Epidermal melanocyte (primary cell): Measurements from ENCODE around the gene FCHSD2.
A peak's percentile ranks its signal among the peaks of the same experiment; 100 is the strongest.
"Not testable (repeated sequence)": the region's sequence is repeated elsewhere in the genome, so short reads cannot be mapped to it uniquely, and the experiment has no call there.

Source experiments
- DNase-seq: peaks from one replicate; pipeline ENCODE4 v3.0.0; 2011; ENCODE audit warnings: low spot score; ENCODE audit not compliant: insufficient read length

The FCHSD2 gene

DNA sequence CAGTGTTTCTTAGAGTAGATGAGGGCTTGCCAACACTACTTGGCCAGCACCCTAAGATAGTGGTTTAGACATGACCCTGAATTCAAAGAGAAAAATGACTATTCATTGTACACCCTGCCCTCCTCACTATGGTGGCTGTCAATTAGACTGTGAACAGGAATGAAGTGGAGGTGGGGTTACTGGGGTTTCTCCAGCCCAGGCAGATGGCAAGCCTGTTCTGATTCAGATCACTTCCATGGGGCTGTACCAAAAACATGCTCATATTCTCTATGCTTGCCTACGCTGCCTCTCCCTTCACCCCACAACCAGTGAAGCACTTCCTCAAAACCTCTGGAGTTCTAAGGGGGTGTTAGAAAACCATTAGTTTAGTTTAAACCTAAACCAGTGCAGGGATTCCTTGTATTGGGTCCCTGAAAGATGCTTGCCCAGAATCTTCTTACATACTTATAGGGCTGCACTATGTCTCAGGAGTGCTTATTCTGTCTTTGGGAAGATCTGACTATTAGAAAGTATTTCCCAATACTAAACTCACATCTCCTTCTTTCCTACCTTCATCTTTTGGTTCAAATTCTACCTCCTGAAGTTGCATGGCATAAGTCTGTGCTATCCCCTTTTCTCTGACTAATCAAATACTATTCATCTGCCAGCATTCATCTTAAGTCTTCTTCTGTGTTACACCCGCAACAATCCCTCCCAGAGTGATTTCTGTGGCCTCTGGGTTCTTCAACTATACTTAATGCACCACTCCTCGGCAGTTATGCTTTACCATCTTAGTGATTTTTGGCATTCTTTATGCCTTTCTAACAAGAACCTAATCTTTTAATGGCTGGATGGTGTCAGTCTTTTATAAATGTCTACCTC is 256.1 kb downstream of the FCHSD2 start:
- DNase-seq = no peak

DNA sequence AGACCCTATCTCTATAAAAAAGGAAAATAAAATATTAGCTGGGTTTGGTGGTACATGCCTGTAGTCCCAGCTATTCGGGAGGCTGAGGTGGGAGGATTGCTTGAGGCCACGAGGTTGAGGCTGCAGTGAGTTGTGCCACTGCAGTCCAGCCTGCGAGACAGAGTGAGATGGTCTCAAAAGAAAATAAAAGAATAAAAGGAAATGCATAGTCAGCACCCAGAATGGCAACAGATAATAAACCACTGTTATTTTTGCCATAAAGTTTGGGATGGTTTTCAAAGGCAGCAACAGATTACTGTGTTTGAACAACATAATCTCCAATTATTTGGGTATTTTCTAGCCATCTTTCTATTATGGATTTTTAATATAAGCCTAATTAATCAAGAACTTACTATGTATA is 266.0 kb downstream of the FCHSD2 start:
- no peak for DNase-seq

GRCh38 chr11:72875736-72876135 is 266.4 kb downstream of the FCHSD2 start:
- no peak for DNase-seq

DNA sequence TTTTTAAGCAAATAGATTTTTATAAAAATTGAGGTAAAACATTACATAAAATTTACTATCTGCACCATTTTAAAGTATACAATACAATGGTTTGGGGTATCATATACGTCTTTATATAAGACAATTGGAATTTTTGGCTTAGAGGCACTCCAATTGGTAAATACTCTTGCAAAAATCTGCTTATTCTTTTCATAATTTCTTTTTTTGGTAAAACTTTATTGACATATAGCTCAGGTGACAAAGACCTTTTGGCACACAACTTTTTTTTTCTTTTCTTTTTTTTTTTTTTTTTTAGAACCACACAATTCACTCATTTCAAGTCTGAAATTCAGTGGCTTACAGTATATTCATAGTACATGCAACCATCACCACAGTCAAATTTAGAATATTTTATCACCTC is 270.1 kb downstream of the FCHSD2 start:
- DNase-seq = no peak

DNA sequence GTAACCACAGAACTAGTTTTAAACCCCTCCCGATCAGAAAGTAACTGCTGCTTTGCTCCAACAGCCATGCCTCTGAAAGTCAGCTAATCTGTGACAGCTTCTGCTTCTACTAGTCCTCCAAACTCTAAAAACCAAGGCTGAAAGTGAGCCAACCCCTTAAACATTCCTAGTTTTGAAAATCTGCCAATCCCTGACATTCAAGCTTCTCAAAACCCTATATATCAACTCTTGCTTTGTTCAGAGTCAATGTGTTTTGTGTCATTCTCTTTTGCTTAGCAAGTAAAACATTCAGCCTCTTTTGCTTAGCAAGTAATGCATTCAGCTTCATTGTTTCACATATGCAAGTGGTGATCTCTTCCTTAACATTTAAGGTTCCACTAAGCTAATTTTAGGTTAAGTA is 271.0 kb downstream of the FCHSD2 start:
- no peak for DNase-seq

- DNase-seq = no peak
Measured at GRCh38 chr11:72869831-72870230, 272.3 kb downstream of the FCHSD2 start.

DNA sequence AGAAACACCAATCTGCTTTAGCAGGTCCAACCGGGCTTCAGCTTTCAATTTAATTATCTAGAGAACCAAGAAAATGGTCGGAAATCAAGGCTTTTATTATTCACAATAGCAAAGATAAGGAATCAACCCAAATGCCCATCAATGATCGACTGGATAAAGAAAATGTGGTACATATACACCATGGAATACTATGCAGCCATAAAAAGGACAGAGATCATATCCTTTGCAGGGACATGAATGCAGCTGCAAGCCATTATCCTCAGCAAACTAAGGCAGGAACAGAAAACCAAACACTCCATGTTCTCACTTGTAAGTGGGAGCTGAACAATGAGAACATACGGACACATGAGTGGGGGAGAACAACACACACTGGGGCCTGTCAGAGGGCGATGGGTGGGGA is 274.1 kb downstream of the FCHSD2 start:
- DNase-seq = no peak

DNA sequence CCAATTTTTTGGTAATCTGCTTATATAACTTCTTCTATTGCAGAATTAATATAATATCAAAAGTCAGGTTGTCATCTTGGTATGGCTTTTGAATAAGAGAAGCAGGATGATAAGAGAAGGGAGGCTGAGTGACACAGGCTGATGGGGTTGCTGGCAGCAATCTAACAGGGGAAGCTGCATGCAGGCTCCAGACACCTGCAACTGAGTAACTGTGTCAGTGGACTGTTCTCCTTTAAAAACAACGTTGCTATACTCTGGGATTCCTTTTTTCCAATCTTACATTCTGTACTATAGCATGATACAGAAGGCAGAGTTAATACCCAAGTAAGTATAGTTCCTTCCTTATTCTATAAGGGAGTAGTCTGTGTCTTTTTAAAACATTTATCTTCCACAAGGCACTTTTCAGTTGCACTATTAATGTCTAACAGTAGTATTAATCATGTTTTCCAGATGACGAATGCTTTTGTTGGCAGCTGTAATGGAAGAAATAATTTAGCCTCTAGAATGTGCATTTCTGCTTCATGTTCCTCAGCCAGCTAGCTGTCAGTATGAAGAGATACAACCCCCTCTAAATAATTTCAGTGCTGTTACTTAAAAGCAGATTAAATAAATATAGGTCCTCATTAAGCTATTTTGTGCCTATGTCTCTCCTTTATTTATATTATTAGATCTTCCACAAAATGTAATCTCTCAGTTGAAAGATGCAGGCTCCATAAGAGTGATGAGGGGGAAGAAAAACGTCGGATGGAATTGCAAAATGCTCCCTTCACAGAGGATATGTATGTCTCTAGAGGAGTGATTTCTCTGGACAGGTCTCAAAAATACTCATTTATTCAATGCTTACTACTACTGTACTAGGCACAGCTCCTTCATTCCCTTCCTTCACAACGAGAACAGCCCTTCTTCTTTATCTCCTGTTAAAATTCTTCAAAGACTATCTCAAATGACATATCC is 277.1 kb downstream of the FCHSD2 start:
- no peak for DNase-seq

DNA sequence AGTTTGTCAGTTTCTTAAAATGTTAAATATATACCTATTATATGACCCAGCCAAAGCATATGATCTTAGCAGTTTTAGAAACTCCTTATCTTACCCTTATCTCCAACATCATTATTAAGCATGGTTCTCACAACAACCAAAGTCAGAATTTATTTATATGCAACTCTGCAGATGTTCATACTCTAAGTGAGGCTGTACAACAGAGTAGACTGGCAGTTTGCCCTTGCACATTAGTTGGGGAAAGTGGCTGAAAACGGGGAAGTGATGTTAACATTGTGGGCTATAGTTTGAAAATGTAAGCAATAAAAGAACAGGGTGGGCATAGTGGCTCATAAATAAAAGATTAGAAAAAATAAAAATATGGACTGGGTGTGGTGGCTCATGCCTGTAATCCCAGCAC is 278.2 kb downstream of the FCHSD2 start:
- DNase-seq = no peak

GRCh38 chr11:72863091-72863490 is 279.0 kb downstream of the FCHSD2 start:
- no peak for DNase-seq

- no peak for DNase-seq
Measured at GRCh38 chr11:72860592-72860991, 281.5 kb downstream of the FCHSD2 start.

DNA sequence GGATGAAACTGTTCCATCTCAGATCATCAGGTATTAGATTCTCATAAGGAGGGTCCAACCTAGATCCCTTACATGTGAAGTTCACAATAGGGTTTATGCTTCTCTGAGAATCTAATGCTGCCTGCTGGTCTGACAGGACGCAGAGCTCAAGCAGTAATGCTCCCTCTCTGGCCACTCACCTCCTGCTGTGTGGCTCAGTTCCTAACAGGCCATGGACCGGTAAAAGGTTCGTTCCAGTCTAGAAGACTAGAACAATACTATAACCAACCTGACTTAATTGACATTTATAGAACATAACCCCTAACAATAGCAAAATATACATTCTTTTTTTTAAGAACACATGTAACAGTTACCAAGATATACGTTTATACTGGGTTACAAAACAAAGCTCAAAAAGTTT is 282.1 kb downstream of the FCHSD2 start:
- no peak for DNase-seq

DNA sequence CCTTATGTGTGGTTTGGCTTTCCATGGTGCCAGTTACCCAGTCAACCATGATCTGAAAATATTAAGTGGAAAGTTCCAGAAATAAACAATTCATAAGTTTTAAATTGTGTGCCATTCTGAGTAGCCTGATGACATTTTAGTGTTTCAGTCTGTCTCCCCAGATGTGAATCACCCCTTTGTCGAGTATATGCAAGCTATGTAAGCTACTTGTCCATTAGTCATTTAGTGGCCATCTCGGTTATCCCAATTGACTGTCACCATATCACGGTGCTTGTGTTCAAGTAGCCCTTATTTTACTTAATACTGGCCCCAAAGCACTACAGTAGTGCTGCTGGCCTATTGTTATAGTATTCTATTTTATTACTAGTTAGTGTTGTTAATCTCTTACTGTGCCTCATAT is 283.0 kb downstream of the FCHSD2 start:
- DNase-seq = no peak

DNA sequence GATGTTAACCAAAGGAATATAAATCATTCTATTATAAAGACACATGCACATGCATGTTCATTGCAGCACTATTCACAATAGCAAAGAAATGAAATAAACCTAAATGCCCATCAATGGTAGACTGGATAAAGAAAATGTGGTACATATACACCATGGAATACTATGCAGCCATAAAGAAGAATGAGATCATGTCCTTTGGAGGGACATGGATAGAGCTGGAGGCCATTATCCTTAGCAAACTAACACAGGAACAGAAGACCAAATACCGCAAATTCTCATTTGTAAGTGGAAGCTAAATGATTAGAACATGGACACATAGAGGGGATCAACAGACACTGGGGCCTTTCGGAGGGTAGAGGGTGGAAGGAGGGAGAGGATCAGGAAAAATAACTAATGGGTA is 283.9 kb downstream of the FCHSD2 start:
- DNase-seq = not testable (repeated sequence)

GRCh38 chr11:72856551-72857345 is 285.4 kb downstream of the FCHSD2 start:
- DNase-seq = no peak

DNA sequence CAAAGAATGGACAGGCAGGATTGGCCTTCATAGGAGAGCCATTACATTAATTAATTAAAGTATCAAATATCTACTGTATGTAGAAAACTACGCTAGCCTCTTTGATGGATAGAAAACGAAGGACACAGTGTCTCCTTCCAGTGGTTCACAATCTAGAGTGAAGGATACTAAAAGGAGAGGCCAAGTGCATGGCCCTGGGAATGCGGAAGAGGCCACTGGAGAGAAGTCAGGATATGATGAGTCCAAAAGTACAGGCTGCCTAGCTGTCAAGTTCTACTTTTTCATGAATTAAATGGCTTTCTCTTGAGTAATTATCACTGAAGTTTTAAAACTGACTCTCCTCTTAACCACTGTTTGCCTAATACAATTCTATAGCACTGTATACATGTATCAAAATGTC is 286.1 kb downstream of the FCHSD2 start:
- DNase-seq = no peak

GRCh38 chr11:72851726-72852125 is 290.4 kb downstream of the FCHSD2 start:
- DNase-seq = no peak

- no peak for DNase-seq
Measured at GRCh38 chr11:72850832-72851231, 291.3 kb downstream of the FCHSD2 start.

DNA sequence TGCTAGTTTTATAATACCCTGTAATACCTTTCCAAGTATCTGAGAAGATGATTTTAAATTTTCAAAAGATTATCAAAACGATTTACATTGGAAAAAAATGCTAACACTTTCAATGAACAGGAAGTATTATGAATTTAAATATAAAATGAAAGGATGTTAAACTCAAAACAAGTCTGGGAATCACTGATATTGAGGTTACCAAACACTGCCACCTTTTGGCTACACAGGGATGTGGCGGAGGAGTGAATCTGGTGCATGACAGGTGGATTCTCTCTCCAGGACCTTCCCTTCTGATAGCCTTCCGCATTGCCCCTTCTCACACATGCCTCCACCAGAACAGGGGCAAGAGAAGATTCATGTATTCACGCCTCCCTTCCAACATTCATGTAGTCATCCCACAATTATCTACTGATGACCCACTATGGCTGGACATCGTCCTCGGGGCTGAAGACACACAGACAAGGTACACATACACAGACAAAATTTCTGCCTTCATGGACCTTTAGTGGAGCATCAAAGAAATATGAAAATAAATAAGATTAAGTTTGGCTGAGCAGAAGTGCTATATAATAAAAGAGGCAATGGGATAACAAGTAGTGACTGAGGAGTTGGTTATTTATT is 293.2 kb downstream of the FCHSD2 start:
- DNase-seq = no peak

DNA sequence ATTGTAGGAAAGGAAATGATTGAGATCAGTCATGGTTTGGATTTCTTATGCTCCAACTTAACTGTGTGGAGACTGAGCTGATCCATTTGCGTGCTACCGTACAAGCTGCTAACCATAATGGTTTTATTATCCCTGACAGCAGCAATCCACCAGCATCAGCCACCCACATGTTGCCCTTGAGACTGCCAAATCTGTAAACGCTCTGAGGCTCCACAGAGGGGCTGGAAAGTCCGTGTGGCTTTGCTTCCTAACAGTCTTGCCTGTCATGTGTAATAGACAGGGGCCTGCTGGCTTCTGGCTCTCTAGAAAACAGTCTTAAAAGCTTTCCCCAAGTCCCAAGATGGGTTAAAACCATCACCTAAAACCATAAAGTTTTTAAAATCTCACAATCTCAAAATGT is 297.8 kb downstream of the FCHSD2 start:
- DNase-seq = peak; percentile 84
